Upper lobe of left lung (tissue), 6 donors: ENCODE data around the gene TMEM203. TPM values are rescaled to one million over a fixed set of nuclear protein-coding genes. Genes with fewer than 3 reads are reported as not detected.

ENCODE experiments used
- ATAC-seq, 2 donors: fragments of 200-7000 bp; cut with Tn5 transposase; one replicate each; pipeline ENCODE4 v1.9.1; 2022; ENCODE audit warnings: mild to moderate bottlenecking in 2 of 2, moderate library complexity in 2 of 2; ENCODE audit not compliant: low FRiP score in 2 of 2
- DNase-seq, 2 donors: peaks; one replicate each; pipeline ENCODE4 v3.0.0-alpha.2; 2019 to 2020
- H3K27ac ChIP-seq, 4 donors: fragments of 200-600 bp; sonication (generic); one replicate each; pipeline ENCODE4 v1.5.1; 2016 to 2019
- H3K27me3 ChIP-seq, 4 donors: fragments of 200-600 bp; sonication (generic); one replicate each; pipeline ENCODE4 v1.5.1; 2017 to 2019
- H3K36me3 ChIP-seq, 4 donors: fragments of 200-600 bp; sonication (generic); one replicate each; pipeline ENCODE4 v1.5.1; 2016 to 2019
- H3K4me1 ChIP-seq, 4 donors: fragments of 200-600 bp; sonication (generic); one replicate each; pipeline ENCODE4 v1.5.1; 2018 to 2019
- H3K4me3 ChIP-seq, 4 donors: fragments of 200-600 bp; sonication (generic); one replicate each; pipeline ENCODE4 v1.5.1; 2017 to 2019; ENCODE audit warnings: mild to moderate bottlenecking in 2 of 4, moderate library complexity in 1 of 4
- H3K9me3 ChIP-seq, 4 donors: fragments of 200-600 bp; sonication (generic); one replicate each; pipeline ENCODE4 v1.5.1; 2018 to 2019
- EP300 ChIP-seq, 4 donors: sonication (generic); formaldehyde crosslinking; IDR thresholded peaks; one replicate each; pipeline ENCODE4 v1.5.1; 2017; ENCODE audit warnings: antibody characterized with exemption in 4 of 4, control low read depth in 2 of 4
- POLR2A ChIP-seq, 4 donors: fragments of 450-650 bp; IDR thresholded peaks; one replicate each; pipeline ENCODE4 v1.5.1; 2016 to 2017; ENCODE audit warnings: antibody characterized with exemption in 4 of 4, mild to moderate bottlenecking in 2 of 4
- POLR2AphosphoS5 ChIP-seq, 2 donors: sonication (generic); formaldehyde crosslinking; IDR thresholded peaks; one replicate each; pipeline ENCODE4 v1.5.1; 2017; ENCODE audit warnings: antibody characterized with exemption in 2 of 2
- whole genome bisulfite sequencing, 2 donors: methylation state at CpG; one replicate each; pipeline ENCODE4 v1.1.5; 2017 to 2018; 5-methylcytosine and 5-hydroxymethylcytosine counted together
- total RNA-seq, 6 donors: library from RNA; depleted of rRNA in 4 of 6; stranded (reverse); fragments of >200 nt in 4 of 6; gene quantifications; one replicate each; pipeline versions ENCODE4 v1.1.0 to v1.2.1, GENCODE V29; 2016 to 2021
- TF ChIP-seq, protein P1 (sequence below), 6 experiments: fragments of 450-650 bp in 4 of 6; fragments of 200-600 bp in 2 of 6; sonication (generic) in 2 of 6; IDR thresholded peaks; one replicate each; pipeline ENCODE4 v1.5.1; 2016 to 2019; ENCODE audit warnings: antibody characterized with exemption in 6 of 6
- donor health status: DM: no; HTN: no; CAD: no; lungs with moderate emphysema.
- donor health status: DM: no; HTN: yes; CAD: no; lungs with severe emphysema.

Gene TMEM203
- total RNA-seq, 6 donors from 2014 or later = 17.8 to 35.5 (median 31.1) TPM

DNA sequence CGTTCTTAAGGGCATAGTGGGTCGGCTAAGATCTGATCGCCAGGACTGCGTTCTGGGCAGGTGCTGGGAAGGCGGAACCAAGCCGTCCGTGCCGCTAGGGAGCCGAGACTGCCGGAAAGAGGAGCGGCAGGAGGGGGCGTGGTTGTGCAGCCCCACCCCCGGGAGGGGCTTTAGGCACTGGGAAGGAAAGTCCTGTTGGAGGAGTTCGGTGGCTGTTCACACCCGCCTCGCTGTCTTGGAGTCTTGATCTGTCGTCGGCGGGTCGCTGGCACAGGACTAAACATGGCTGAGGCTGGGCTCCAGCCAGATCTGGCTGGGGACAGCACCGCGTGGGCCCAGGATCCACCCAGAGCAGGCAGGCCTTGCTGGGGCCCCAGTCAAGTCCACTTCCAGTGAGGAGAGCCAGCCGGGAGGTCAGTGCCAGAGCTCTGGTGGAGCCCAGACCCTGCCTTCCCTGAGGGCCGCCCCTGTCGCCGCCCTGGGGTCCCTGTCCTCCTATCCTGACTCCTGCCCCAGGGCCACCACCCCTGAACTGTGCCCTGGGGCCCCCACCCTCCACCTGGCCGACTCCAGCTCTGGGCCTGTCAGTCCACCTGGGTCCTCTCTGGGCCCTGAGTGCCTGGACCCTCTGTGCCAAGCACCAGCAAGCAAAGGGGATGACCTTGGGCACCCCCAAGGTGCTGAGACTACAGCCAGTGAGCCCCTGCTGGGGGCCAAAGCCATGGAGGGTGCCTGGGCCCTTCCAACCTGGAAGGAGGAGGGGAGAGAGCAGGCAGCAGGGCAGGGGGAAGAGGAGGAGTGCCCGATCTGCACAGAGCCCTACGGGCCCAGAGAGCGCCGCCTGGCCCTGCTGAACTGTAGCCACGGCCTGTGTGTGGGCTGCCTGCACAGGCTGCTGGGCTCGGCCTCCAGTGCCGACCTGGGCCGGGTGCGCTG, 12.1 kb upstream of the TMEM203 start:
- H3K9me3 ChIP-seq = no peaks in the 10 kb centered on the region

DNA sequence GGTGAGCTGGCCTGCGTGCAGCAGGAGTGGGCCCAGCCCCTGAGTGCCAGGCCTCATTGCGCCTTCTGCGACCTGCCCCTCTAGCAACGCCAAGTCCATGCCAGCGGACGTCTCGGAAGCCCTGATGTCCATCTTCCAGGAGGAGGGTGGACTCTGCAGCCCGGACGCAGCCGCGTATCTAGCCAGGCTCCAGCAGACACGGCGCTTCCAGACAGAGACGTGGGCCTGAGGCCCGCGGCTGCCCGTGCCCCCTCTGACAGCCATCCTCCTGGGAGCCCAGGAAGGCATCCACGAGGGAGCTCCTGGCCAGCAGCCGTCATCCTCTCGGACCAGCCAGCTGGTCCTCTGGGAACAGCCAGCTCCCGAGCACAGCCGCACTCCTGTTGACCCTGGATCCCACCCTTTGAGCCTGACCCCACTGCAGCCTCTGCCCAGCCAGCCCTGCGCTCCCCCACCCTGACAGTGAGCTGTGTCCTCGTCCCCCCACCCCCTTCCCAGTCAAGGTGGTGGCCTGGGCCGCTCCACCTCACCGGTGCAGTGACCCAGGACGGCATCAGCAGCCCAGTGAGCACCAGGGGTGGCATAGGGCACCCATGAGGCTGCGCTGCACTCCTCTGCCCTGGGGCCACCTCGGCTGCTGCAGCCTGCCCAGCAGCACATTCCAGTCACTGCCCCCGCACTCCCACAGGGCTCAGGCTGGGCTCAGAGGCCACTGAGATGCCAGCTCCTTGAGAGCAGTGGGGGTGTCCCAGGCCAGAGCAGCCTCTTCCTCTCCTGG, 10.9 kb upstream of the TMEM203 start:
- TF ChIP-seq POLR2AphosphoS5 (IDR thresholded peaks at IDR 0.05) = no peak
- TF ChIP-seq, protein P1, sequence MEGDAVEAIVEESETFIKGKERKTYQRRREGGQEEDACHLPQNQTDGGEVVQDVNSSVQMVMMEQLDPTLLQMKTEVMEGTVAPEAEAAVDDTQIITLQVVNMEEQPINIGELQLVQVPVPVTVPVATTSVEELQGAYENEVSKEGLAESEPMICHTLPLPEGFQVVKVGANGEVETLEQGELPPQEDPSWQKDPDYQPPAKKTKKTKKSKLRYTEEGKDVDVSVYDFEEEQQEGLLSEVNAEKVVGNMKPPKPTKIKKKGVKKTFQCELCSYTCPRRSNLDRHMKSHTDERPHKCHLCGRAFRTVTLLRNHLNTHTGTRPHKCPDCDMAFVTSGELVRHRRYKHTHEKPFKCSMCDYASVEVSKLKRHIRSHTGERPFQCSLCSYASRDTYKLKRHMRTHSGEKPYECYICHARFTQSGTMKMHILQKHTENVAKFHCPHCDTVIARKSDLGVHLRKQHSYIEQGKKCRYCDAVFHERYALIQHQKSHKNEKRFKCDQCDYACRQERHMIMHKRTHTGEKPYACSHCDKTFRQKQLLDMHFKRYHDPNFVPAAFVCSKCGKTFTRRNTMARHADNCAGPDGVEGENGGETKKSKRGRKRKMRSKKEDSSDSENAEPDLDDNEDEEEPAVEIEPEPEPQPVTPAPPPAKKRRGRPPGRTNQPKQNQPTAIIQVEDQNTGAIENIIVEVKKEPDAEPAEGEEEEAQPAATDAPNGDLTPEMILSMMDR (IDR thresholded peaks at IDR 0.05) = no peak
- TF ChIP-seq POLR2A (IDR thresholded peaks at IDR 0.05) = no peak
- no peak for TF ChIP-seq EP300 (IDR thresholded peaks at IDR 0.05)
- peaks cover 0 to 28% (median 11%) of the 10 kb centered on the region in 4 donors for H3K36me3 ChIP-seq
- H3K4me3 ChIP-seq = no peak overlapping the region
- H3K9me3 ChIP-seq = no peaks in the 10 kb centered on the region
- peak in 1 of 2 donors; percentile 72 for DNase-seq
- H3K27ac ChIP-seq = peak overlapping the region in 1 of 4 donors; percentile 69
- 96 to 97% methylated on average over 5 to 26 of the region's 30 CpGs for WGBS, 2 donors
- H3K4me1 ChIP-seq = peaks cover 20 to 31% (median 26%) of the 10 kb centered on the region in 4 donors
- peaks cover 0 to under 1% (median 0%) of the 10 kb centered on the region in 4 donors for H3K27me3 ChIP-seq
- ATAC-seq = no peak

More for the DNA sequence above, 12.1 kb upstream of the TMEM203 start:
- Histone ChIP-seq H3K36me3 (peaks cover 0 to 28% (median 11%) of the 10 kb centered on the region in 4 donors), H3K27me3 (peaks cover 0 to 4% (median 0%) of the 10 kb centered on the region in 4 donors), H3K27ac (peak overlapping the region; percentile 52 to 74 (median 62)), H3K4me1 (peaks cover 28 to 40% (median 32%) of the 10 kb centered on the region in 4 donors), H3K4me3 (peak overlapping the region in 3 of 4 donors; percentile 24 to 43 (median 31))
- WGBS, 2 donors = 63% methylated on average over 33 of the region's 36 CpGs; no CpG with 5 or more reads in 1 of the 2 donors
- DNase-seq = peak; percentile 83 to 92
- peak; percentile 70 to 73 for ATAC-seq
- no peak for TF ChIP-seq EP300 (IDR thresholded peaks at IDR 0.05)
- peak in 1 of 4 donors; percentile 48 for TF ChIP-seq POLR2A (IDR thresholded peaks at IDR 0.05)
- TF ChIP-seq, protein P1 (IDR thresholded peaks at IDR 0.05) = no peak
- TF ChIP-seq POLR2AphosphoS5 (IDR thresholded peaks at IDR 0.05) = peak; percentile 9 to 43

DNA sequence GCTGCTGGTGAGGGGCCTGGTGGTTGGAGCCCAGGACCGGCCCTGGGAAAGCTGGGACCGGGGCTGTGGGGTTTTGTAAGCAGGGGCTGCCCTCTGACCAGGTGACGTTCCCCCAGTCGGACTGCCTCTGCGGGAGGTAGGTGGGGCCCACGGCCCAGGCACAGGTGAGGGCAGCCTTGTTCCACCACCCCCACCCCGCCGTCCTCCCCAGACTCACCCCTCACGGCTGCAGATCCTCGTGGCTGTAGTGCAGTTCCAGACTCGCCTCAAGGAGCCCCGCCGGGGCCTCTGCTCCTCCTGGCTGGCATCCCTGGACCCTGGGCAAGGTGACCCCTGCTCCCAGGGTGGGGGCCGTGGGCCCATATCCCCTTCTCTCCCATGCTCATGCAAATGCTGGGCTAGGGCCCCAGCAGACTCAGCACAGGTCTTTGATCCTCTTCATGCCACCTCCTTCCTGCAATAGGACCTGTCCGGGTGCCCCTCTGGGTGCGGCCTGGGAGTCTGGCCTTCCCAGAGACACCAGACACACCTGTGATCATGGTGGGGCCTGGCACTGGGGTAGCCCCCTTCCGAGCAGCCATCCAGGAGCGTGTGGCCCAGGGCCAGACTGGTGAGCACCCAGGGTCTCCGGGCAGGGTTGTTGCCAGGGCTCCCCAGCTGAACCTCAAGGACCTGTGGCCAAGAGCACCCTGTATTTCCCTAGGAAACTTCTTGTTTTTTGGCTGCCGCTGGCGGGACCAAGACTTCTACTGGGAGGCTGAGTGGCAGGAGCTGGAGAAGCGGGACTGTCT, 9.9 kb upstream of the TMEM203 start:
- Histone ChIP-seq H3K36me3 (peaks cover 0 to 32% (median 13%) of the 10 kb centered on the region in 4 donors), H3K4me3 (no peak overlapping the region), H3K4me1 (peaks cover 19 to 27% (median 24%) of the 10 kb centered on the region in 4 donors), H3K27ac (no peak overlapping the region), H3K27me3 (no peaks in the 10 kb centered on the region), H3K9me3 (no peaks in the 10 kb centered on the region)
- DNase-seq = peak in 1 of 2 donors; percentile 57
- WGBS, 2 donors = 91 to 92% methylated on average over 7 to 20 of the region's 22 CpGs
- TF ChIP-seq POLR2A (IDR thresholded peaks at IDR 0.05) (no peak), EP300 (IDR thresholded peaks at IDR 0.05) (no peak), POLR2AphosphoS5 (IDR thresholded peaks at IDR 0.05) (no peak)
- TF ChIP-seq, protein P1 (IDR thresholded peaks at IDR 0.05) = no peak
- no peak for ATAC-seq

DNA sequence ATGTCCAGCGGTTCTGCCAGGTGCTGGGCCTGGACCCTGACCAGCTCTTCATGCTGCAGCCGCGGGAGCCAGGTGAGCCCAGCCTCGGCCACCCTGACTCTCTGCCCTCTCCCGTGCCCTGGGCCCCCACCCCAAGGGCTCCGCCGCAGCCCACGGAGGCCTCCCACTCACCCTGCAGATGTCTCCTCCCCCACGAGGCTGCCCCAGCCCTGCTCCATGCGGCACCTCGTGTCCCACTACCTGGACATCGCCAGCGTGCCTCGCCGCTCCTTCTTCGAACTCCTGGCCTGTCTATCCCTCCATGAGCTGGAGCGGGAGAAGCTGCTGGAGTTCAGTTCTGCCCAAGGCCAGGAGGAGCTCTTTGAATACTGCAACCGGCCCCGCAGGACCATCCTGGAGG, 9.2 kb upstream of the TMEM203 start:
- Histone ChIP-seq H3K27me3 (no peaks in the 10 kb centered on the region), H3K4me1 (peaks cover 19 to 27% (median 24%) of the 10 kb centered on the region in 4 donors), H3K27ac (no peak overlapping the region), H3K4me3 (no peak overlapping the region), H3K36me3 (peaks cover 0 to 40% (median 15%) of the 10 kb centered on the region in 4 donors), H3K9me3 (no peaks in the 10 kb centered on the region)
- DNase-seq (peak in 1 of 2 donors; percentile 74), ATAC-seq (no peak)
- TF ChIP-seq POLR2AphosphoS5 (IDR thresholded peaks at IDR 0.05) = no peak
- TF ChIP-seq POLR2A (IDR thresholded peaks at IDR 0.05) = no peak
- TF ChIP-seq, protein P1 (IDR thresholded peaks at IDR 0.05) = no peak
- TF ChIP-seq EP300 (IDR thresholded peaks at IDR 0.05) = no peak
- 95 to 96% methylated on average over 12 to 18 of the region's 19 CpGs for WGBS, 2 donors
